SIG-M5 treated with dmso at 0.1 percent for 504 hours (cell line): ENCODE results near the gene LIM2.

Source experiments
- DNase-seq: peaks from one replicate; lab custom pipeline; 2025; ENCODE audit not compliant: unreplicated experiment; lab: John Stamatoyannopoulos, UW

LIM2 gene

GRCh38 chr19:51341066-51341465 lies 46.7 kb downstream of the LIM2 start:
- no peak for DNase-seq

- DNase-seq: peak; percentile 92
Observed at GRCh38 chr19:51339687-51340656, 47.8 kb downstream of the LIM2 start.

GRCh38 chr19:51339313-51339686 lies 48.5 kb downstream of the LIM2 start:
- DNase-seq: no peak

GRCh38 chr19:51338563-51339312 lies 49.0 kb downstream of the LIM2 start:
- DNase-seq: peak; percentile 72

- DNase-seq: no peak
Observed at GRCh38 chr19:51337861-51338562, 49.8 kb downstream of the LIM2 start.

- DNase-seq: no peak
Observed at GRCh38 chr19:51337141-51337860, 50.5 kb downstream of the LIM2 start.

- DNase-seq: no peak
Observed at GRCh38 chr19:51333836-51334460, 53.8 kb downstream of the LIM2 start.

- no peak for DNase-seq
Observed at GRCh38 chr19:51331716-51332115, 56.1 kb downstream of the LIM2 start.

- no peak for DNase-seq
Observed at GRCh38 chr19:51331193-51331592, 56.6 kb downstream of the LIM2 start.

GRCh38 chr19:51330366-51330765 lies 57.4 kb downstream of the LIM2 start:
- no peak for DNase-seq
